ENCODE results near the gene PPP1R13L. TPM values are rescaled to one million over a fixed set of nuclear protein-coding genes. Genes with fewer than 3 reads are reported as not detected.
A peak's percentile ranks its signal among the peaks of the same experiment; 100 is the strongest.
"Not testable (repeated sequence)": the region's sequence is repeated elsewhere in the genome, so short reads cannot be mapped to it uniquely, and the experiment has no call there.

PPP1R13L gene
- total RNA-seq, 1 donor from 2014 or later, result 10.9 TPM

GRCh38 chr19:45344621-45345505, 60.0 kb downstream of the PPP1R13L start:
- DNase-seq, result no peak

GRCh38 chr19:45342911-45343310, 62.0 kb downstream of the PPP1R13L start:
- DNase-seq, result no peak

GRCh38 chr19:45340899-45341453, 63.9 kb downstream of the PPP1R13L start:
- peak; percentile 9 for DNase-seq

GRCh38 chr19:45340232-45340898, 64.5 kb downstream of the PPP1R13L start, which contains the start of gene KLC3:
Gene KLC3 (plus strand): TSS chr19:45340750. CDS start chr19:45345542, 4,792 bp downstream.
- no peak for DNase-seq

GRCh38 chr19:45339629-45340028, 65.2 kb downstream of the PPP1R13L start:
- DNase-seq, result no peak

- DNase-seq, result no peak
These were observed 68.1 kb downstream of the PPP1R13L start for GRCh38 chr19:45336696-45337251.

- DNase-seq, result not testable (repeated sequence)
These were observed 70.0 kb downstream of the PPP1R13L start for GRCh38 chr19:45334881-45335280.

- no peak for DNase-seq
These were observed 71.1 kb downstream of the PPP1R13L start for GRCh38 chr19:45333609-45334303.

- DNase-seq, result no peak
These were observed 73.5 kb downstream of the PPP1R13L start for GRCh38 chr19:45331411-45331810.

Other genes starting within 250 kb of the PPP1R13L start
- gene NKPD1, start 244.1 kb downstream of the PPP1R13L start, total RNA-seq, result 0.34 and 0.37 TPM in 2 replicates
- gene TRAPPC6A, start 226.8 kb downstream of the PPP1R13L start, total RNA-seq, result 8.8 and 36.8 TPM in 2 replicates
- gene BLOC1S3, start 226.3 kb downstream of the PPP1R13L start, total RNA-seq, result 8.3 and 10.0 TPM in 2 replicates
- 1.7 and 3.1 TPM in 2 replicates for gene EXOC3L2, start 159.7 kb downstream of the PPP1R13L start, total RNA-seq
- gene MARK4, start 153.8 kb downstream of the PPP1R13L start, total RNA-seq, result 14.0 and 32.1 TPM in 2 replicates
- not detected in 2 replicates for gene CKM, start 82.2 kb downstream of the PPP1R13L start, total RNA-seq
- gene KLC3, start 64.3 kb downstream of the PPP1R13L start, total RNA-seq, result 0.17 and 0.60 TPM in 2 replicates
- gene ERCC2, start 34.5 kb downstream of the PPP1R13L start, total RNA-seq, result 16.3 and 24.5 TPM in 2 replicates
- gene POLR1G, start 1.6 kb upstream of the PPP1R13L start, total RNA-seq, result 9.5 and 15.2 TPM in 2 replicates
- gene ERCC1, start 18.8 kb upstream of the PPP1R13L start, total RNA-seq, result 56.5 and 63.1 TPM in 2 replicates
- gene FOSB, start 62.9 kb upstream of the PPP1R13L start, total RNA-seq, result 0.65 and 23.8 TPM in 2 replicates
- gene RTN2, start 92.0 kb upstream of the PPP1R13L start, total RNA-seq, result 9.0 and 10.2 TPM in 2 replicates
- 0.60 and 1.5 TPM in 2 replicates for gene PPM1N, start 93.4 kb upstream of the PPP1R13L start, total RNA-seq
- 93.9 and 101 TPM in 2 replicates for gene VASP, start 102.4 kb upstream of the PPP1R13L start, total RNA-seq
- gene OPA3, start 179.7 kb upstream of the PPP1R13L start, total RNA-seq, result 5.1 and 9.4 TPM in 2 replicates
- gene GPR4, start 197.1 kb upstream of the PPP1R13L start, total RNA-seq, result 3.2 and 5.0 TPM in 2 replicates
- gene EML2, start 234.3 kb upstream of the PPP1R13L start, total RNA-seq, result 18.9 and 26.1 TPM in 2 replicates

All from dermis blood vessel endothelial cell (primary cell).